Ovary (tissue), 9 donors: ENCODE results near the gene UTP14C. TPM values are rescaled to one million over a fixed set of nuclear protein-coding genes. Genes with fewer than 3 reads are reported as not detected.

Experiments used
- DNase-seq, 5 donors: peaks; one replicate each; pipeline ENCODE4 v3.0.0-alpha.2; 2019 to 2020
- H3K27ac ChIP-seq, 2 donors: fragments of 200-600 bp; one replicate each; pipeline versions ENCODE4 v1.5.1 to v1.8.0; 2019 to 2022
- H3K27me3 ChIP-seq: fragments of 200-600 bp; one replicate; pipeline ENCODE4 v1.8.0; 2022
- H3K36me3 ChIP-seq: fragments of 200-600 bp; sonication (generic); one replicate; pipeline ENCODE4 v1.5.1; 2019
- H3K4me1 ChIP-seq: one replicate; pipeline ENCODE4 v1.8.1; 2013; ENCODE audit warnings: mild to moderate bottlenecking, moderate library complexity; ENCODE audit not compliant: insufficient read depth
- H3K4me3 ChIP-seq: fragments of 200-600 bp; sonication (generic); one replicate; pipeline ENCODE4 v1.5.1; 2017
- H3K9me3 ChIP-seq, 2 donors: fragments of 200-600 bp in 1 of 2; sonication (generic) in 1 of 2; one replicate each; pipeline versions ENCODE4 v1.5.1 to v1.8.1; 2013 to 2019; ENCODE audit warnings: mild to moderate bottlenecking in 1 of 2, moderate library complexity in 1 of 2
- EP300 ChIP-seq: sonication (generic); formaldehyde crosslinking; IDR thresholded peaks from one replicate; pipeline ENCODE4 v1.6.1; 2017; ENCODE audit warnings: antibody characterized with exemption
- POLR2A ChIP-seq: fragments of 450-650 bp; IDR thresholded peaks from one replicate; pipeline ENCODE4 v1.6.1; 2017; ENCODE audit warnings: antibody characterized with exemption, mild to moderate bottlenecking, moderate library complexity
- WGBS, 3 donors: extraction: QIAGEN DNeasy Blood & Tissue Kit in 1 of 3; methylation state at CpG; one replicate each; pipeline versions ENCODE4 v1.1.5 to v1.1.7; 2013 to 2017; 5-methylcytosine and 5-hydroxymethylcytosine counted together
- intact Hi-C, 4 donors: fragments of 100-400 bp; cut with DNase I; formaldehyde crosslinking; loops; one replicate each; pipeline versions ENCODE4 v1.11.0 to v1.15.1; 2022 to 2023
- polyA plus RNA-seq, 2 donors: library from polyadenylated mRNA; stranded (reverse); fragments of 200-250 nt in 1 of 2; fragments of 350-450 nt in 1 of 2; fragmentation: Illumina TruSeq in 1 of 2; extraction: RNeasy Lipid Tissue Mini Kit (QIAGEN cat#74804) in 1 of 2; gene quantifications; one replicate each; pipeline ENCODE4 v1.2.3, GENCODE V29; 2013 to 2014
- total RNA-seq, 7 donors: library from RNA; depleted of rRNA in 2 of 7; stranded (reverse); fragments of >200 nt in 2 of 7; fragmentation: NEBNext Ultra II Directional in 3 of 7; extraction: Animal tissue kit (Norgen Biotek cat#: 25700) in 3 of 7; gene quantifications; one replicate each; pipeline versions ENCODE4 v1.1.0 to v1.2.4, GENCODE V29; 2016 to 2023
- TF ChIP-seq, protein P1 (sequence below), 3 donors: fragments of 450-650 bp in 2 of 3; fragments of 200-600 bp in 1 of 3; IDR thresholded peaks; one replicate each; pipeline versions ENCODE4 v1.5.1 to v1.8.0; 2016 to 2022; ENCODE audit warnings: antibody characterized with exemption in 3 of 3, mild to moderate bottlenecking in 1 of 3
- donor health status: DM: no; HTN: no; CAD: no; lungs with moderate emphysema.
- donor health status: DM: no; HTN: no; CAD: no.
- donor health status: Bipolar disorder and iron deficiency.
- donor health status: DM: yes; HTN: yes; CAD: no.
- donor health status: DM: no; HTN: no; CAD: no.
- donor health status: DM: yes; HTN: yes; CAD: no.

Gene UTP14C
- total and polyA plus RNA-seq, 9 donors, result 7.4 to 20.2 (median 14.6) TPM

DNA sequence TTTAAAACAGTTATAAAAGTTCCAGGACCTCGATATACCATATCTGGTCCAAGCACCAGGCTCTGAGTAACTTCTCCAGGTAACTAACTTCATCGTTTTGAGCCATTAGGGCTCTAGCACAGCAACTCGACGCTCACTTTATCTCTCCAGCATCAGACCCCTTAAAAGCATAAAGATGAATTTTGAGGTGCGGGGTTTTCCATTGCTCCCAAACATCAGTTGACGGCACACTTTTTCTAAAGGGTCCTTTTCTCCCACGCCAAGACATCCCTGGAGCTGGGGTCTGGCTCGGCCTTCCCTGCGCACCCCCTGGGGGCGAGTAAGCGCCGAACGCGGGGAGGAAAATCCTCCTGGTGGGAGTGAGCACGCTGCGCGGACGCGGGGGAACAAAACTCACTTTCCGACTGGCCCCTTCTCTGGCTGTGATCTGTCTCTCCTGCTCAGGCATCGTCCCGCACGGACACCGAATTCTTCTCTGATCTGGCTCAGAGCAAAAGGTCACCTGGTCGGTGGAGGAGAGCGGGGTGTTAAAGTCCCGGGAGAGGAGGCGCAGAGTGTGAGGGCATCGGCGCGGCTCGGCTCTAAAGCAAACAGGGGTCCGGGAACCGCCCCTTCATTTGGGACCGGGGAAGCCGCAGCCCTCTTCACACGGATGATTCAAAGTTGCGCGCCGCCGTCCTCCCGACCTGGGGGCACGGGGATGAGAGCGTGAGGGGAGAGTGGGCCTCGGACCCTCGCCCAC, 13.4 kb upstream of the UTP14C start, which contains the start of gene ATP7B:
TSS of gene ATP7B (minus strand) at position 561 of the 742 bp plus-strand sequence. CDS start at position 448, 113 bp downstream.
- TF ChIP-seq POLR2A (no peak), EP300 (no peak)
- TF ChIP-seq, protein P1, sequence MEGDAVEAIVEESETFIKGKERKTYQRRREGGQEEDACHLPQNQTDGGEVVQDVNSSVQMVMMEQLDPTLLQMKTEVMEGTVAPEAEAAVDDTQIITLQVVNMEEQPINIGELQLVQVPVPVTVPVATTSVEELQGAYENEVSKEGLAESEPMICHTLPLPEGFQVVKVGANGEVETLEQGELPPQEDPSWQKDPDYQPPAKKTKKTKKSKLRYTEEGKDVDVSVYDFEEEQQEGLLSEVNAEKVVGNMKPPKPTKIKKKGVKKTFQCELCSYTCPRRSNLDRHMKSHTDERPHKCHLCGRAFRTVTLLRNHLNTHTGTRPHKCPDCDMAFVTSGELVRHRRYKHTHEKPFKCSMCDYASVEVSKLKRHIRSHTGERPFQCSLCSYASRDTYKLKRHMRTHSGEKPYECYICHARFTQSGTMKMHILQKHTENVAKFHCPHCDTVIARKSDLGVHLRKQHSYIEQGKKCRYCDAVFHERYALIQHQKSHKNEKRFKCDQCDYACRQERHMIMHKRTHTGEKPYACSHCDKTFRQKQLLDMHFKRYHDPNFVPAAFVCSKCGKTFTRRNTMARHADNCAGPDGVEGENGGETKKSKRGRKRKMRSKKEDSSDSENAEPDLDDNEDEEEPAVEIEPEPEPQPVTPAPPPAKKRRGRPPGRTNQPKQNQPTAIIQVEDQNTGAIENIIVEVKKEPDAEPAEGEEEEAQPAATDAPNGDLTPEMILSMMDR (IDR thresholded peaks at IDR 0.05), result no peak
- Histone ChIP-seq H3K27me3 (no peaks in the 10 kb centered on the region), H3K27ac (peak within 1 kb of the TSS; percentile 13 to 43), H3K36me3 (no peaks in the 10 kb centered on the region), H3K9me3 (no peaks in the 10 kb centered on the region), H3K4me3 (peak within 1 kb of the TSS; percentile 76), H3K4me1 (peaks cover 5% of the 10 kb centered on the region)
- WGBS, 3 donors, result 2 to 3% (median 3%) methylated on average over 45 to 46 of the region's 46 CpGs
- intact Hi-C loops, result no loop called here
- peak in 1 of 5 donors; percentile 40 for DNase-seq

DNA sequence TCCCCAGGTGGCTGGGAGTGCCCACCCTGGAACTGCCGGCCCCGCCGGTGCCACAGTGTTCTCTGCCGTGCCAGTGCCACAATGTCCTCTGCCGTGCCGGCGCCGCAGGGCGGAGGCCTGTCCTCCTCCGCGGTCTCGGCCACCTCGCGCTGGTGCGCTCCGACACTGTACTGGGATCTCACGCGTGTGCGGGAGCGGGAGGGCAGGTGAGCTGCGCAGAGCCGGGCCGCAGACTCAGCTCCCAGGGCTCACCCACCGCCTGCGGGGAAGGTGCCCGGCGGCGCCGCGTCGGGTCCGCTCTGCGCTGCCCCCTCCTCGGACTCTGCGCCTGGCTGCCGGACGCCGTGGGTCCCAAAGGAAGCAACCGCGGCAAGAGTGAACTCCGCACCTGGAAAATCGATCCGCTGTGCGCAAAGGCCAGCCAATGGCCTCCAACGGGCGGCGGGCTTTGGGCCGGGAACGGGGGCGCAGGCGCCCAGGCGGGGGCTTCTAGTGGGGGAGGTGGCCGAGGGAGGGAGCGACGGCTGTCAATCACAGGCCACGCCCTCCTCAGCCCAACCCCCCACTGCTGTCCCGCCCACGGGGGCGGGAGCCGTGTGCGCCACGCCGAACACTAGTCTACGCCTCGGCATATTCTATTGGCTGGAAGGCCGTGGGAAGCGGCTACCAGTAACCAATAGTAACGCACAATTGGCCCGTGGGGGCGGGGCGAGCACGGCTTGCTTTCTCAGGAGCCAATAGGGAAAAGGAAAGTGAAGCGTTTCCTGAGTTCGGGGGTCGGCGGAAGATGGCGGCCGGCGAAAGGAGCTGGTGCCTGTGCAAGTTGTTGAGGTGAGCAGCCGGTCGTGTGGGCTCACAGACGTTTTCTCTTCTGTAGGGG, 12.6 kb upstream of the UTP14C start, which contains the start of gene ALG11:
TSS of gene ALG11 (plus strand) at position 767 of the 880 bp plus-strand sequence. CDS start at position 788, 21 bp downstream.
- TF ChIP-seq EP300 (no peak), POLR2A (peak; percentile 28)
- Histone ChIP-seq H3K36me3 (no peaks in the 10 kb centered on the region), H3K27me3 (no peaks in the 10 kb centered on the region), H3K4me1 (peaks cover 5% of the 10 kb centered on the region), H3K4me3 (peak within 1 kb of the TSS; percentile 76), H3K9me3 (no peaks in the 10 kb centered on the region), H3K27ac (peak within 1 kb of the TSS; percentile 13 to 43)
- peak; percentile 98 to 100 (median 99) for DNase-seq
- 1% methylated on average over 41 to 82 of the region's 82 CpGs for WGBS, 3 donors
- intact Hi-C loops, result no loop called here

DNA sequence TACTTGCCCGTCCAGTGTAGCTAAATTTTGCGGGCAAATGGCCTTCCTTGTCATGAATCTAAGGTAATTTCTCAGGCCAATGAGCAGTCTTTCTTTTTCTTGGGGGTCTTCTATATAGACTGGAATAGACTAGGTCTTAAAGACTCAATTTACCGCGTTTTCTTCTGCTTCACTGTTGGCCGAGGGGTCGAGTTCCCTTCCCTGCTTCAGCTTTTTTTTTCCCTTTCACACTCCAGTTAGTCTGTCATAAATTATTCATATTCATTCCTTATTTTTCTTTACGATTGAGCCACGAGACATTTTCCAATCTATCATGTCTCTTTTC, 12.0 kb upstream of the UTP14C start:
- H3K36me3 ChIP-seq, result no peaks in the 10 kb centered on the region
- peak overlapping the region in 1 of 2 donors; percentile 24 for H3K27ac ChIP-seq
- H3K4me3 ChIP-seq, result peak overlapping the region; percentile 76
- H3K4me1 ChIP-seq, result peaks cover 5% of the 10 kb centered on the region
- intact Hi-C loops, result no loop called here
- TF ChIP-seq POLR2A (no peak), EP300 (no peak)
- TF ChIP-seq, protein P1 (IDR thresholded peaks at IDR 0.05), result no peak
- no peak for DNase-seq
- 0 to 1% (median 1%) methylated on average over 8 of the region's 8 CpGs for WGBS, 3 donors
- no peaks in the 10 kb centered on the region for H3K9me3 ChIP-seq
- no peaks in the 10 kb centered on the region for H3K27me3 ChIP-seq

DNA sequence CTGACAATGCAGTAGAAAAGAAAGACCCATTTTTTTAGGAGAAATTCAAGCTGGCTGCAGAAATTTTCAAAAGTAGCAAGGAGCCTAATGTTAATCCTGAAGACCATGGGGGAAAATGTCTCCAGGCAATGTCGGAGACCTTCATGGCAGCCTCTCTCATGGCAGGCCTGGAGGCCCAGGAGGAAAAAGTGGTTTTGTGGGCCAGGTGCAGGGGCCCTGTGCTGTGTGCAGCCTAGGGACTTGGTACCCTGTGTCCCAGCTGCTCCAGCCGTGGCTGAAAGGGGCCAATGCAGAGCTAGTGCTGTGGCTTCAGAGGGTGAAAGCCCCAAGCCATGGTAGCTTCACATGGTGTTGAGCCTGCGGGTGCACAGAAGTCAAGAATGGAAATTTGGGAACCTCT, 8.2 kb upstream of the UTP14C start:
- Histone ChIP-seq H3K9me3 (no peaks in the 10 kb centered on the region), H3K27me3 (no peaks in the 10 kb centered on the region), H3K4me3 (no peak overlapping the region), H3K36me3 (no peaks in the 10 kb centered on the region), H3K27ac (no peak overlapping the region), H3K4me1 (no peaks in the 10 kb centered on the region)
- no peak for TF ChIP-seq POLR2A
- intact Hi-C loops, result no loop called here
- no peak for DNase-seq
- WGBS, 3 donors, result 94 to 97% (median 95%) methylated on average over 3 of the region's 3 CpGs

DNA sequence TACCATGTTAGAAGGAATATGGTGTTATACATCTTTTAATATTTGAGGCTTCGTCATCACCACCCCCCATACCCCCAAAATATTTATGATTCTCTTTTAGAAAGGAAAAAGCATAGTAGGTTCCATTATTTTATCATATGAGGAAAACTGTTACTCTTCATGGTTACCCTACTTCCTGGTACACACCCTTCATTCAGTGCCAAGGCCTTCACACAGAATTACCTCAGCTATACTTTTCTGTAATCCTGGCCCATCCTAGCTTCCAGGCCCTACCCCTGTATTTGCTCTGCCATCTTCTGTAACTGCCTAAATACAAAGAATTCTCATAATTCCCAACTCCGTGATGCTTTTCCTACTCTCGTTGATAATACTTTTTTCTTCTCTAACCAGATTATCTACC, 4.3 kb upstream of the UTP14C start:
- no peaks in the 10 kb centered on the region for H3K27me3 ChIP-seq
- no peak overlapping the region for H3K4me3 ChIP-seq
- WGBS, 3 donors, result 98 to 99% (median 98%) methylated on average over 3 of the region's 3 CpGs
- intact Hi-C loops, result no loop called here
- TF ChIP-seq EP300 (no peak), POLR2A (no peak)
- TF ChIP-seq, protein P1 (IDR thresholded peaks at IDR 0.05), result no peak
- no peak for DNase-seq
- no peaks in the 10 kb centered on the region for H3K9me3 ChIP-seq
- H3K4me1 ChIP-seq, result no peaks in the 10 kb centered on the region
- H3K27ac ChIP-seq, result no peak overlapping the region
- no peaks in the 10 kb centered on the region for H3K36me3 ChIP-seq
